GM21786 (cell line): ENCODE data around the gene AMELX.

Experiments
- ATAC-seq: cut with Tn5 transposase; IDR thresholded peaks from one replicate; pipeline ENCODE4 v1.9.1; 2021; ENCODE audit not compliant: unreplicated experiment

The AMELX gene

DNA sequence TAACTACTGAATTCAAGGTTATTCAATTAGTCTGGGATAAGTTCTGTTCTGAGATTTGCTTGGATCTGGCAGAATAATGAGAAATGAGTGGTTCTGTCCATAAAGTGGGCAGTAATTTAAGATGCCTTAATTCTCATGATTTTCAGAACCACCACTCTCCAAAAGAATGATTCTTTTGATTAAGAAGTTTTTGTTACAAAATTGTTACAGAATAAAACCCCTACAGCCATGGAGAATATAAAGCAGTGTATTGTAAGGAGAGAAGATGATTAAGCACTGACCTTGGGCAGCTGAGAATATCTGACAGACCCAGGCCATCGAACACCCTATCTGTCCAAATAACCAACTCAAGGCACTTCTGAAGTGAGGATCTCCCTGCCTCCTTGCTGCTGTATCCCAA is 12.4 kb downstream of the AMELX start:
- ATAC-seq: no peak

DNA sequence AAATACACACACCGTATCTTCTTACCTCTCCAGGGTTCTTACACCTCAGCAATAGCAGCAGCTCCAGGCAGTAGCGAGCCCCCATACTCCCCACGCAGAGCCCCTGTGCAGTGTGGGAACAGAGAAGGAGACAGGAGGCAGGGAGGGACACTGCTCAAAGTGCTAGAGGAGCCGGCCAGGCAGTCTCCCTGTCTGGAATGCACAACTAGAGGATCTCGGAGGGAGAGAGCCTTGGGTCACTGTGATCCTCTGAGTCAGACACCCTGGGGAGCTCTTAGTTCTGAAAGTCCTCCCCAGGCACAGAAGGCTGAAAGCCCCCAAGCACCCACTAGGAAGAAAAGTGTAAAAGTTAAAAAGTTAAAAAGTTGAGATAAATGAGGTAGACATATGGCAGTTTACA is 16.0 kb downstream of the AMELX start:
- ATAC-seq: no peak

DNA sequence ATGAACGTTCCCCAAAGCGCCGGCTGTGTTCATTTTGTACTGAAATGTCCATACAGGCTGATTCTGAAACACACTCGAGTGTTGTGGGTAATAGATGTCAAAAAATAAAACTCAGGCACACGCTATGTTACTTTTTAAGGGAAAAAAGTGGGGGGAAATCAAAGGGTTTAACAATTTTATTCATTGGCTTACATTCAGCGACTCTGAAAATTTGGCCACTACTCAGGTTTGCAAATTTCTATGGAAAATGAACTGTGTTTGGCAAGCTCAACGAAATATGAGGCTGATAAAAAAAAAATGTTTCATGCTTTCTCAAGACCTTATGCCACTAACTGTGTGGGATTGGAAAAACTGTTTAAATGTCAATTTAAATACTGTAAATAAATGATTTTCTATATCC is 18.5 kb downstream of the AMELX start:
- ATAC-seq: no peak

DNA sequence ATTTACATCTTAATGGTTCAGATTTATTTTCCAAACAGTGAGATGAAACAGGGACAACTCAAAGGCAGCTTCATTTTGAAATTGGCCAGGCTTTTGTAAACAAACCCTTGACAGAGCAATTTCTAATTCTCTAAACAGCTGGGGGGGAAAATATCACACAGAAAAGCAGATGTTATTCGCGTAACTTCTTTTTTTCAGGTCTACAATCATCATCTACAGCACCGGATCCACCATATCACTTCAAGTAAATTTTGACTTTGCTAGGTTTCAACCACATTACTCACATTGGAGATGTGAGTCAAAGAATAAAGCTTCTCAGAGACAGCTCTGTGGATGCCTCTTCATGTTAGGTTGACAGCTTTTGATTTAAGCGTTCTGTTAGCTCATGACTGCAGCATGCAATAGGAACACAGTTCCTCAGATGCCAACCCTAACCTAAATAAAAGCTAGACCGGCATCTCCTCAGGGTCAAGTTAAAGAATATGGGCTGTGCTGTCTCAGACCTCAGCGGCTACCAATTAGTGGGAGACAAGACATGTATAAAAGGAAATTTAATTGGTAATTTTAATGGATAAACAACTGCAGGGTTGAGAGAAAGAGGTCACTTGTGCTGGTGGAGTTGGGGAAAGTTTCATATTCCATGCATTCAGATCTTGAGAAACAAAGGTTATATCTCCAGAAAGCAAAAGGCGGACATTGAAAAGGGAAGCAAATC is 26.8 kb downstream of the AMELX start:
- no peak for ATAC-seq

DNA sequence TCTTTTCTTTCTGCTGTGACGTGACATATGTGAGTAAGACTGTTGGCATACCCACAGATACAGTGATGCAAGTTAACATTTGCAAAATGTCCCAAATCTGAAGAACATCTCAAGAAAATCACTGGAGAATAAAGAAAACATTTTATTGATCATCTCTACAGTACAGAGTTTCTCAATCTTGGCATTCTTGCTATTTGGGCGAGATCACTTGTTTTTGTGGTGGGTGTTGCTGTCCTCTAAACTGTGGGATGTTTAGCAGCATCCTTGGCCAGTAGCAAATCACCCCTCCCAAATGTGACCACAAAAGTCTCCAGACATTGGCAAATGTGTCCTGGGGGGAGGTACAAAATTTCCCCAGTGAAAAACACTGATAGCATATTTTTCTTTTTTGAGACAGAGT is 28.8 kb downstream of the AMELX start:
- ATAC-seq: no peak

DNA sequence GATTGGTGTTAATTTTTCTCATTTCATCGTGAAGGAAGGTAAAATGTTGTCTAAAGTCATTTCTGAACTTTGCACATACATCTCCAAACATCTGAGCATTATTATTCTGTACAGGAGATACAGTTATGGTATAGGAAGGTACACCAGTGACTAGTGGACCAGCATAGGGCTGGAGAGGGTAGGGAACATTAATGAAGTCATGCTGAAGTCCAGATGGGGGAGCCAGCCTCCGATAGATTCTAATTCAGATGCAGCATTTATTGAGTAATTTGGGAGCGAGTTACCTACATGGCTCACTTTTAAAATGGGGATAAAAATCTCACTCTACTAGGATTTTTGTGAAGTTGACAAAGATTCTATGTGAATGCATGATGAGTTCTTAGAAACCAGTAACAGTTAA is 34.9 kb downstream of the AMELX start:
- ATAC-seq: no peak

DNA sequence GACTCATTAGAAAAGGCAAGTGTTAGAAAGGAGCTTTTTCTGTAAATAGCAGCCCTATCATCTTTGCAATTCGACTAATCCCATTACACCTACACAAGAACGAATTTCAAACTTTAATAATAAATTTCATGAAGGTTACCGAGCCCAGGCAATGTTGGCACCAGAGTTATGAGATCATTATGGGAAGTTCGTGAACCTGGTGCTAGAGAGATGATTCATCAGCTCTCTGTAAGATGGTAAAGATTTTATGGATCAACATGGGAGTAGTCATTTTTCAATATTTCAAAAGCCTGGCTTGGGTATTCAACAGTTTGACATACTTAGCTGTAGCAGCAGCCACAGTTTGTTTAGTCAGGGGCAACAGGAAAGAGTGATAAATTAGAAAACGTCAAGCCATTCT is 35.8 kb downstream of the AMELX start:
- ATAC-seq: no peak

DNA sequence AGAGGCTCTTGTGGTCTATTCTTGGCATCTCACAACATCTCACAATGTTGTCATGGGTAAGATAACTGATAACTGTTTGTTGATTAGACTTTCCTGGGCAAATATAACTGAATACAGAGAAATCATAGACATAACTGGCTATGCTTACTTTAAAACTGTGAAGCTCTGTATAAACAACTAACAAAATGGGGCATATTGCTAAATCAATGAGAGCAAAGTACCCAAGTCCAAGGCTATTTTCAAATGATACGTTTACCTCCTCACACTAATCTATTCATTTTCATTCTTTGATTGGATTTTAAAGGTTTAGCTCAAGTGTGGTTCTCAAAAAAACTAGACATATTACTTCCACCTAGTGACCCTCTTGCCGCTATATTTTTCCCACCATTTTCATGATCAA is 38.6 kb downstream of the AMELX start:
- no peak for ATAC-seq

DNA sequence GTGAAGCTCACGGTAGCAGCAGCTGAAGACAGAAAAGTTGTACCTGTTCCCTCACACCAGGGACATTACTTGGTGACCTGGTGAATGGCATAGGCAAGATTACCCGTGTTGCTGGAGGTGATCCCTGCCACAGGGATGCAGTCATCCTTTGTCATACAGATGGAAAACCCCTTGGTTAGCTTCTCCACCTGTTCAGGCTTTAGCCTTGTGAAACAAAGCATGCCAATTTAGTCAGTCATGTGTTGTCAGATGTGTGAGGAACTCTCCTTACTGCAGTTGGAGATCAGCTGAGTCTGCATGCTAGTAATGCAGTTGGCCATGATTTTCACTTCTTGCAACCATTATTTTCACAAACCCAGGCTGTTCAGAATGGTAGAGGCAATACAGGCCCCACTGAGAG is 41.0 kb downstream of the AMELX start:
- no peak for ATAC-seq

DNA sequence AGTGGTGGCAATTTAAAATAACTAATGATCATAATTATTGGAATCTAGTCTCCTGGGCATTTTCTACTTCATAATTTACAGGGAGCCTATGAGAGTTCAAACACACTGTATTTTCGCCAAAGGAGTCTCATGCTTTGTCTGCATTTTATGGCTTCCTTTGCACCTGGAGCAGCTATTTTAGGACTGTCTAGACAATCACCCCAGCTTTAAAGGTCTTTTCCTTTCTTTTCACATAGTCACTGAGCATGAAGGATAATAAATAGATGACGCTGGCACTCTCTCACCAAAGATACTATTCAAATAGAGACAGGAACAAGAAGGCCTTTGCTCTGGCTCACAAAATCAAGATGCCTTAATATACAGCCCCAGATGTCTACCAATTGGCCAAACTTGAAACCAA is 43.0 kb downstream of the AMELX start:
- ATAC-seq: no peak

DNA sequence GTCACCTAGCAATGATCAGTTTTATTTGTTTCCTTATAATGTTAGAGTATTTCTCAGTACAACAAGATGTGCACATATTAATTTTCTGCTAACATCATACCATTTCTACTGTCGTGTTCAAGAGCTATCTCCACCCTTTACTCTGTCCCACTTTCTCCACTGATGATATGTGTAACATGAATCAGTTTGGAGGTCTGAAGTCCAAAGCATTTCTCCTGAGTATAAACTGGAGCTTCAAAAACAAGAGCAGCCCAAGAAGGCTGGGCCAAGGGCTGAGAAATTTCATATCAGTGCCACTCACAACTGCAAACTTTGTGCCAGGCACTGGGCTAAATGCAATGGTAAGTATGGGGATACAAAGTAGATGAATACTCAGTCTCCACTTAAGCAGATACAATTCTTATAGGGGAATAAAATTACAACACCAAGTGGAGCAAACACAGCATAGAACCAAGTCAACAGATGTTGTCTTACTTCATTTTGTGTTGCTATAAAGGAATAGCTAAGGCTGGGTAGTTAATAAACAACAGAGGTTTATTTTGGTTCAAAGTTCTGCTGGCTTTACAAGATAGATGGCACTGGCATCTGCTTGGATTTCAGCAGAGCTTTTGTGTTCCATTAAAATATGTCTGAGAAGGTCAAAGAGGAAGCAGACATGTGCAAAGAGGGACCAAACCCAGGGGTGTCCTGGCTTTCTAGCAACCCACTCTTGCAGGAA is 44.2 kb downstream of the AMELX start:
- ATAC-seq: no peak

DNA sequence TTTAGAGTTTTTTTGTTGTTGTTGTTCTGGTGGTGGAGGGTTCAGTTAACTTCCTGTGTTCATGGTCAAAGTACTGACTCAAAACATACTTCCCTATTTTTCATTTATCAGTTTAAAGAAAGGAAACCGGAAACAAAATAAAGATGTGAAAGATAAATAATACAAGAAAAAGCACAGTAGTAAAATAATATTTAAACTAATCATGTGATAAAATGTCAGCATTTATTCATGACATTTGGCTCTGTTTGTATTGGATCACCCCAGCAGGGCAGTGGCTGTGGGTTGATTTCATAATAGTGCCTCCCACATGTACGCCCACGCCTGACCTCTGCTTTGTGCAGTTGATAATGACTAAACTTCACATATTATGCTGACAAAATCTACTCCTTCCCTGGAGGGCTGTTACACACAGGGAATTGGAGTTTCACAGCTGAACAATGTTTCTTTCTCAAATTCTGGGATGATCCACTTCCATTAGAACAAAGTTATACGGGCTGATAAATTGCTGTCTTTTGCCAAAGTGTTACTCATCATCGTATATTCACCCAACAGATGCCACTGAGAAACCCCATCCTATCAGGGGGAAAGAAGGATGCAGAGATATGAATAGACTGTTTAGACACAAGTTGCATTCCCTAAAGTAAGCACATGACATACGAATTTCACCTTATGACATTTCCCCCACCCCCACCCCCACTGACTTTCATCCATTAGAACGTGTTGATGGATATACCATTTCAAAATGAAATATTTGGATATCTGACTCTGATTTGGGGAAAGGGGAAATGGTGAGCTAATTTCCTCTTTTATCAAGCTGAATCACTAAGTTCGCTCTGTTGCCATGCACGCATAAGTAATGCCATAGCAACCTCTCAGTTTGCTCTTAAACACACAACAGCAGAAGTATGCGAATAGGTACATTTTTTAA is 48.3 kb downstream of the AMELX start:
- peak; percentile 87 for ATAC-seq

DNA sequence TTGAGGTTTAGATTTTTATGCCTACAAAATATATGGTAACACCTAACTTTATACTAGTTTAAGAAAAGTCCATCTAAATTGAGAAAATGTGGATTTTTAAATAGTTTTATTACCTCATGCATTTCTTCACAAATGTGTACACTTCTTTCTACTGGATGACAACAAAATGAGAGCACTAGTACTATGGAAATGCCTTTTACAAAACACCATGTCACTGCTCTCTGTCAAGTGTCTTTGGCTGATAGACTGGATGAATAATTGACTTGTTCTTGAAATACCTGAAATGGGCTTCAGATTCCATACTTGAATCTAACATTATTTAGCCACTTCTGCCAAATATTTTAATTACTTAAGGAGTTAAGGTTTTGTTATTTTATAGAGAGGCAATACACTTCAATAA is 49.5 kb downstream of the AMELX start:
- ATAC-seq: no peak

DNA sequence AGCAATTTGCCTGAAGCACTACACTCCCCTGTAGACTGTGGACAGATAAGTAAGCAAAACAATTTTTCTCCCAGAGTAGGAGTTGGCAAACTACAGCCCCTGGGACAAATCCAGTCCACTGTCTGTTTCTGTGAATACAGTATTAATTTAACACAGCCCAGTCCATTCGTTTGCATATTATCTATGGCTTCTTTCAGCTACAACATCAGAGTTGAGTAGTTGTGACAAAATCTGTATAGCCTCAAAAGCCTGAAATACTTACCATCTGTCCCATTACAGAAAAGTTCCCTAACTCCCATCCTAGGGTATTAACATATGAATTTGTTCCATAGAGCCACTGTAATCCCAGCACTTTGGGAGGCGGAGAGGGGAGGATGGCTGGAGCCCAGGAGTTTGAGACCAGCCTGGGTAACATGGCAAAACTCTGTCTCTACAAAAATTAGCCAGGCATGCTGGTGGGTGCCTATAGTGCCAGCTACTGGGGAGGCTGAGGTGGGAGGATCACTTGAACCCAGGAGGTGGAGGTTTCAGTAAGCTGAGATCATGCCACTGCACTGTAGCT is 53.0 kb downstream of the AMELX start:
- ATAC-seq: no peak

DNA sequence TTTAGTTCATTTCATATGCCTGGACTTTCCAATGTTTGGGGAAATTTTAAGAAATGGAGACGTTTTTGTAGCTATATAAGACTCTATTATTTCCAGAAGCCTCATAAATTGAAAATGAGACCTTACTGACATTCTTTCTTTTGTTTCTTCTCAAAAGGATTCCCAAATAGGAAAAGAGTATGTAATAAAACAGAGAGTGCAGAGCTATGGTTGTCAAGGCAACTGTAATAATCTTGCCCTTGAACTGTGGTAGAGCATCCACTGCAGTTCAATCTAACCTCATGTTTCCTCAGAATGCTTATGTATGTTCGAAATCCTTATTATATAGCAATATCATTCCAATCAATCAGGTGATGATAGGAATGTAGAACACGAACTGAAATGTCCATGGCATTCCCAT is 54.1 kb downstream of the AMELX start:
- no peak for ATAC-seq

DNA sequence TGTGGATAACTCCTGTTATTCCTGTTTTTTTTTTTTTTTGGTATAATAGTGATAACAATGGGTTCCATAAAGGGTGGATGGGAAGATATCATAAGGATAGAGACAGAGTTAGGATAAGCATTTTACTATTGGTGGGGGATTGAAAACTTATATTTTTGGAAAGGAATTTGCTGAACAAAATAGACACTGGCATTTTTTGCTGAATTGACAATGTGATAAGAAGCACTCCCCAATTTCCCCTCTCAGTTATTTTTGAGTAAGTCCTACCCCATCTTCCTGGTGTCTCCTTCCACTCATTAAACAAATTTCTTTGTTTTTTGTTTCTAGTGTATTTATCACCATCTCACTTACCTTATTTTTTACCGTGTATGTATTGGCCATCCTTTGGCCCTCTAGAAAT is 55.8 kb downstream of the AMELX start:
- ATAC-seq: no peak

DNA sequence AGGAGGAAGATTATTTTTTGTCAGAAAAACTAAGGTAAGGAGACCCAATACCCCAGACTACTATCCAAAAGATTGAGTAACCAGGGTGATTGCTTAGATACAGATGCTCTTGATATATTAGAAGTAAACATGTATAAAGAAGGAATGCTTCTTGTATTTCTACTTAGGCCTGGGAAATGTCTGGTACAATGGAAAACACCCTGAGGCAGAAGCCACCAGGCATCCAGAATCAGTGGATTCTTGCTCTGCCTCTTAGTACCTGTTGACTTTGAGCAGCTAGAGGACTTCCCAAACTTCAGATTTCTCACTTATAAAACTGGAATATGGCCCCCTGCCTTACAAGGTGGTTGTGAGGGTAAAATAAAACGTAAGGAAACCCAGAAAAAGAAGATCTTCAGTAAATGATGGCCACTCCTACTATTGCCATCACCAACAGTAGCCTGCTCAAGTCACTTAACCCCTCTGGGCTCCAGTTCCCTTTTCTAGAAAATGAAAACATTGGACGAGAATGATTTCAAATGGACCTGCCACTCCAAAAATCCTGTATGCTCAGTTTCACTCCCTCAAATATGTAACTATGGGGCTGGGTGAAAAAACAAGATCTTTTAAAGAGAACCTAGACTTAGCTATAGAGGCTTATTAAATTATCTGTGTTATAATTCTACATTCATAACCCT is 56.6 kb downstream of the AMELX start:
- ATAC-seq: no peak
